ENCODE results near the gene UMODL1.

UMODL1 gene

DNA sequence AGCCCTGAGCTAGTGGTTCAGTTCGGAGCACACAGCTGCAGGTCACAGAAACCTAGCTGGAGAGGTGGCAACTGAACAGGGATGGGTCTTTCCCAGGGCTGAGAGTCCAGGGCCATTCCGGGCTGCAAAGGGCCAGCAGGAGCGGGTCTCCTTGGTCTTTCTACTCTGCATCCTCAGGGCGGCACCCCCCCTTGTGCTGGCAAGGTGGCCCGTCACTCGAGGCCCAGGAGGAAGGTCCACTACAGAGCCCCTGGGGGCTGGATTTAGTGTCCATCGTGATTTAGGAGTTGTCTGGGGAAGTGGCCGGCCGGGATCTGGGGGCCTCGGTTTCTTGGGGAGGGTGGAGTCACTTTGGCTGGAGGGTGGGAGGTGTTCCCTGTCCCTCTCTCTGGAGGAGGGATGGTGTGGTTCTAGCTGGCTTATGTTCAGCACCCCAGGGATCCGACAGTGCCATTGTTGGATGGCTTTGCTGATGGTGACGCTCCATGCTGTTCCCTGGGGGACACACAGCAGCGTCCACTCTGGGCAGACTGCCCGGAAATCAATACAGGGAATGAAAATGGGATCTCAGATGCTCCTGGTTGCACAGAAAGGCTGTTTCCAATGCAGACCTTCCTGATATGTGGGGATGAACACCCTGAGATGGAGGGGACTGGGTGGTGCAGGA, 64.4 kb downstream of the UMODL1 start:
- Histone ChIP-seq H3K79me2 (ENCODE audit: control insufficient read depth, insufficient read depth, low read length, unreplicated experiment) (no peaks in the 10 kb centered on the region), H3K27me3 (ENCODE audit: insufficient read depth, low read length) (peaks cover 30% of the 10 kb centered on the region), H3K4me1 (ENCODE audit: control insufficient read depth, insufficient read depth, low read length, unreplicated experiment) (no peaks in the 10 kb centered on the region), H3K27ac (ENCODE audit: low read depth, low read length) (no peak overlapping the region), H3K36me3 (ENCODE audit: insufficient read depth, low read length) (no peaks in the 10 kb centered on the region), H2AFZ (ENCODE audit: low read length, unreplicated experiment) (no peak overlapping the region), H3K4me3 (ENCODE audit: low read depth, low read length) (no peak overlapping the region)

DNA sequence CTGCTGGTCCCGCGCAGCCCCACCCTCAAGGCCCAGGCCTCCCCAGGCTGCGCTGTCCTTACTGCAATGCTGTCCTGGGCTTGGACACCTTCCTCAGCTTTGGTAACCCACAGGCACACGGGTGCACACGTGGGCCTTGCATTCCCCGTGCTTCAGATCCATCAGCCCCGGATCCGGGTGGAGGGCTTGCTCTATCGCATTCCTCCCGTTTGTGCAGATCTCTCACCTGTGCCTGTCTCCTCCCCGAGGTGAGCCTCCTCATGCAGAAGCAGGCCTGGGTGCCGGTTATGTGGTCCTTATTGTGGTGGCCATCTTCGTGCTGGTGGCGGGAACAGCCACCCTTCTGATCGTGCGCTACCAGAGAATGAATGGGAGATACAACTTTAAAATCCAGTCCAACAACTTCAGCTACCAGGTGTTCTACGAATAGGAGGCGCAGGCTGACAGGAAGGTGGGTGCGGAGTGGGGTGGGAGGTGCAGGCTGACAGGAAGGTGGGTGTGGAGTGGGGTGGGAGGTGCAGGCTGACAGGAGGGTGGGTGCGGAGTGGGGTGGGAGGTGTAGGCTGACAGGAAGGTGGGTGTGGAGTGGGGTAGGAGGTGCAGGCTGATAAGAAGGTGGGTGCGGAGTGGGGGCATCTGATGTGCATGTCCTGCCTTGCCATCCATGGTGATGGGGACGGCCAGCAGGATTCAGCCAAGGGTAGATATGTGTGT, 66.2 kb downstream of the UMODL1 start:
- Histone ChIP-seq H3K79me2 (ENCODE audit: control insufficient read depth, insufficient read depth, low read length, unreplicated experiment) (no peaks in the 10 kb centered on the region), H3K4me3 (ENCODE audit: low read depth, low read length) (no peak overlapping the region), H3K4me1 (ENCODE audit: control insufficient read depth, insufficient read depth, low read length, unreplicated experiment) (no peaks in the 10 kb centered on the region), H3K36me3 (ENCODE audit: insufficient read depth, low read length) (no peaks in the 10 kb centered on the region), H3K27me3 (ENCODE audit: insufficient read depth, low read length) (peaks cover 30% of the 10 kb centered on the region), H3K27ac (ENCODE audit: low read depth, low read length) (no peak overlapping the region), H2AFZ (ENCODE audit: low read length, unreplicated experiment) (no peak overlapping the region)

DNA sequence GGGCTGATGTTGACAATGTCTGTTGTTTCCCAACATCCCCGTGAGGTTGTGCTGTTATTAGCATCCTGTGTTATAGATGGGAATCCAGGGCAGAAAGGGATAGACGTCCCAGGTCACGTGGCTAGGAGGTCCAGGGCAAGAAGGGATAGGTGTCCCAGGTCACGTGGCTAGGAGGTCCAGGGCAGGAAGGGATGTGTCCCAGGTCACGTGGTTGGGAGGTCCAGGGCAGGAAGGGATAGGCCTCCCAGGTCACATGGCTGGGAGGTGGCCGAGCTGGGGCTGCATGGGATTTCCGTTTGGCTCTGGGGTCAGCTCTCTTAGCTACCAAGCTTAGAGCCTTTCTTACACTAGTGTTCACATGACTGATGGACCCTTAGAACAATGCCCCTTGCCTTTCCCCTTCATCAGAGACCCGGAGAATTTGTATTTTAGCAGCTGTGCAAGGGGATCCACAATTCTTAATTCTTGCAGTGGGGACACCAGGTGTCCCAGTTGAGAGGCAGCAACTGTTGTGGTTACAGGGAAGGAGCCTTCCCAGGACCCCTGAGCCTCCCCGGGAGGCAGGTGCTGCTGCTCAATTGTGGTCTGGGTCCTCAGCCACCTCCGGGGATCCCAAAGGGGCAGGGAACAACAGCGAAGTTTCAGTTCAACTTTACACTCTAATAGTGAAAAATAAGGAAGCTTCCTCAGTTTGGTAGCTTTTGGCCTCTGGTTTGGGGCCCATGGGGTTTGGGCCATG, 69.2 kb downstream of the UMODL1 start:
- peaks cover 29% of the 10 kb centered on the region for H3K27me3 ChIP-seq (ENCODE audit: insufficient read depth, low read length)
- no peaks in the 10 kb centered on the region for H3K79me2 ChIP-seq (ENCODE audit: control insufficient read depth, insufficient read depth, low read length, unreplicated experiment)
- H3K4me3 ChIP-seq (ENCODE audit: low read depth, low read length): no peak overlapping the region
- no peak overlapping the region for H3K27ac ChIP-seq (ENCODE audit: low read depth, low read length)
- H2AFZ ChIP-seq (ENCODE audit: low read length, unreplicated experiment): no peak overlapping the region
- H3K4me1 ChIP-seq (ENCODE audit: control insufficient read depth, insufficient read depth, low read length, unreplicated experiment): no peaks in the 10 kb centered on the region
- no peaks in the 10 kb centered on the region for H3K36me3 ChIP-seq (ENCODE audit: insufficient read depth, low read length)

DNA sequence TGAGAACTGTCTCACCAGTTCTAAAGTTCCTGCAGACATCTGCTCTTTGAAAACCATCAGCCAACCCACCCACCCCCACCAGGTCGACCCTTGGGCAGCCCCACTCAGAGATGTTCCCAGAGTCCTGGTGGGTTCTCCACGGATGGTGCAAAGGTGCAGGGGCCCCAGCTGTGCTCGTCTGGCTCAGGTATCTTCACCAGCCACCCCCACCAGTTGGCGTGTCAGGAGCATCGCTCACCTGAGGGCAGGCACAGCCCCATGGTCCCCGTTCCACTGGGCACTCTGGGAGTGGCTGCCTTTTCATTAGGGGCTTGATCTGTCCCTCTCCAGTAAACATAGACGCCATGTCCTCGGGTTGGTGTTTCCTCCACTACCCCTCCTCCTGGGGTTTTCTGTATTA, 70.5 kb downstream of the UMODL1 start:
- peaks cover 29% of the 10 kb centered on the region for H3K27me3 ChIP-seq (ENCODE audit: insufficient read depth, low read length)
- no peak overlapping the region for H2AFZ ChIP-seq (ENCODE audit: low read length, unreplicated experiment)
- H3K4me1 ChIP-seq (ENCODE audit: control insufficient read depth, insufficient read depth, low read length, unreplicated experiment): no peaks in the 10 kb centered on the region
- no peak overlapping the region for H3K4me3 ChIP-seq (ENCODE audit: low read depth, low read length)
- H3K36me3 ChIP-seq (ENCODE audit: insufficient read depth, low read length): no peaks in the 10 kb centered on the region
- H3K27ac ChIP-seq (ENCODE audit: low read depth, low read length): no peak overlapping the region
- H3K79me2 ChIP-seq (ENCODE audit: control insufficient read depth, insufficient read depth, low read length, unreplicated experiment): no peaks in the 10 kb centered on the region

DNA sequence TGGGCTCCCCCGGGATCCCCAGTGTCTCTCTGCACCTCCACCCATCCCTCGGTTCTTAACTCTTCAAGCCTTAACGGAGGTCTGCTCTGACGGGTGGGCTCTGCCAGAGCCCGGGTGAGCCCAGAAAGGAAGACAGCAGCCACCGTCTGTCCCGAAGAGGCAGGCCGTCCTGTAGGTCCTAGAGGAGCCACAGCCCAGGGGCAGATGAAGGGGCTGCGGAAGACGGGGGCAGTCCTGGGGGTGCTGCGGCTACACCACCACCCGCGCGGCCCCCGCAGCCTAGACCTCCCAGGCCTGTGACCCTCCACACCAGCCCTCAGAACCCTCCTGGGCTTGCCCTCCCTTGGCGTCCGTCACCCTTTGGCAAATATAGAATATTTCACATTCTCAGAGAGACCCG, 71.0 kb downstream of the UMODL1 start:
- Histone ChIP-seq H3K27ac (ENCODE audit: low read depth, low read length) (no peak overlapping the region), H3K79me2 (ENCODE audit: control insufficient read depth, insufficient read depth, low read length, unreplicated experiment) (no peaks in the 10 kb centered on the region), H2AFZ (ENCODE audit: low read length, unreplicated experiment) (no peak overlapping the region), H3K4me1 (ENCODE audit: control insufficient read depth, insufficient read depth, low read length, unreplicated experiment) (no peaks in the 10 kb centered on the region), H3K4me3 (ENCODE audit: low read depth, low read length) (no peak overlapping the region), H3K36me3 (ENCODE audit: insufficient read depth, low read length) (no peaks in the 10 kb centered on the region), H3K27me3 (ENCODE audit: insufficient read depth, low read length) (peaks cover 32% of the 10 kb centered on the region)

DNA sequence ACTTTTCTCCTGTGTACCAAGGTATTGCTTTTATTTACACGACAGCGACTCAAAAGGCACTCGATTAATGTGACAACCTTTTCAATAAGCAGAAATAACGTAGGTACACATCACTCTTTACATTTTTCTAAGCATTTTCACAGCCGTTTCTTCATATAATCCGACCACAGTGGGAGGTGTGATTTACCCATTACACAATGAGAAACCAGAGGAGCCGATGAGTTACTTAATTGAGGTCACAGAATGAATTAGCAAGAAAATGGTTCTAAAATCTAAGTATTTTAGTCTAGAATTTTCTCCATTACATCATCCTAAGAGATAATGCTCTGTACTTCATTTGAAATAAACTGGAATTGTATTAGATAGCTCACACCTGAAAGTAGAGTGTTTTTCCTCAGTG, 71.5 kb downstream of the UMODL1 start:
- H3K27me3 ChIP-seq (ENCODE audit: insufficient read depth, low read length): peaks cover 37% of the 10 kb centered on the region
- no peak overlapping the region for H3K4me3 ChIP-seq (ENCODE audit: low read depth, low read length)
- no peaks in the 10 kb centered on the region for H3K79me2 ChIP-seq (ENCODE audit: control insufficient read depth, insufficient read depth, low read length, unreplicated experiment)
- no peak overlapping the region for H3K27ac ChIP-seq (ENCODE audit: low read depth, low read length)
- no peaks in the 10 kb centered on the region for H3K36me3 ChIP-seq (ENCODE audit: insufficient read depth, low read length)
- no peak overlapping the region for H2AFZ ChIP-seq (ENCODE audit: low read length, unreplicated experiment)
- no peaks in the 10 kb centered on the region for H3K4me1 ChIP-seq (ENCODE audit: control insufficient read depth, insufficient read depth, low read length, unreplicated experiment)

DNA sequence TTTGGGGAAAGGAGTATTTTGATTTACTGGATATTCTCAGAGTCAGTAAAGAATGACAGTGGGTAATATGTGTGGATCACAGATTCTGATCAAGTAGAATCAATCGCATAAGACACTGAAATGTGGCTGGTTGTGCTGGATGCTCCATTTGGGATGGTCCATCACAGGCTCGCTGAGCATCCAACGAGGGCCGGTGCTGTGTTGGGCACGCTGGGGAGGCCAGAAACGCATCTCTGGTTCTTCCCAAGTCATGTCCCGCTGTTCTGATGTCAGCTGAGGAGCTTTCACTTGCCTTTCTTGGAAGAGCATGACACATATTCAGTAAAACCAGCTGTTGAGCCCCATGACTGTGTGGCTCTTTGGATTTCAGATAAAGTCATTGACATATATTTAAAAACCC, 72.0 kb downstream of the UMODL1 start:
- no peaks in the 10 kb centered on the region for H3K79me2 ChIP-seq (ENCODE audit: control insufficient read depth, insufficient read depth, low read length, unreplicated experiment)
- no peak overlapping the region for H2AFZ ChIP-seq (ENCODE audit: low read length, unreplicated experiment)

DNA sequence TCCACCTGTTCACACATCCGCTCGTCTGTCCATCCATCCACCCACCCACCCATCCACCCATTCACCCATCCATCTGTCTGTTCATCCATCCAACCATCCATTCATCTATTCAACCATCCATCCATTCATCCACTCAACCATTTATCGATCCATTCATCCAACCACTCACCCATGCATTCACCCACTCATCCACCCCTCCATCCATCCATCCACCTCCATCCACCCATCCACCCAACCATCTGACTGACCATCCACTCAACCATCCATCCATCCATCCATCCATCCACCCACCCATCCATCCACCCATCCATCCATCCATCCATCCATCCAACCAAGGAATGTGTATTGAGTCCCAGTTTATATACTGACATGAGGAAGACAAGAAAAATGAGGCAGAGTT, 73.1 kb downstream of the UMODL1 start:
- H2AFZ ChIP-seq (ENCODE audit: low read length, unreplicated experiment): no peak overlapping the region
- H3K36me3 ChIP-seq (ENCODE audit: insufficient read depth, low read length): no peaks in the 10 kb centered on the region
- peaks cover 46% of the 10 kb centered on the region for H3K27me3 ChIP-seq (ENCODE audit: insufficient read depth, low read length)
- H3K27ac ChIP-seq (ENCODE audit: low read depth, low read length): no peak overlapping the region
- H3K4me3 ChIP-seq (ENCODE audit: low read depth, low read length): no peak overlapping the region
- H3K79me2 ChIP-seq (ENCODE audit: control insufficient read depth, insufficient read depth, low read length, unreplicated experiment): no peaks in the 10 kb centered on the region
- H3K4me1 ChIP-seq (ENCODE audit: control insufficient read depth, insufficient read depth, low read length, unreplicated experiment): no peaks in the 10 kb centered on the region

More for the DNA sequence above, 72.0 kb downstream of the UMODL1 start:
- no peak overlapping the region for H3K27ac ChIP-seq (ENCODE audit: low read depth, low read length)
- no peaks in the 10 kb centered on the region for H3K4me1 ChIP-seq (ENCODE audit: control insufficient read depth, insufficient read depth, low read length, unreplicated experiment)
- no peaks in the 10 kb centered on the region for H3K36me3 ChIP-seq (ENCODE audit: insufficient read depth, low read length)
- H3K4me3 ChIP-seq (ENCODE audit: low read depth, low read length): no peak overlapping the region
- H3K27me3 ChIP-seq (ENCODE audit: insufficient read depth, low read length): peaks cover 40% of the 10 kb centered on the region

DNA sequence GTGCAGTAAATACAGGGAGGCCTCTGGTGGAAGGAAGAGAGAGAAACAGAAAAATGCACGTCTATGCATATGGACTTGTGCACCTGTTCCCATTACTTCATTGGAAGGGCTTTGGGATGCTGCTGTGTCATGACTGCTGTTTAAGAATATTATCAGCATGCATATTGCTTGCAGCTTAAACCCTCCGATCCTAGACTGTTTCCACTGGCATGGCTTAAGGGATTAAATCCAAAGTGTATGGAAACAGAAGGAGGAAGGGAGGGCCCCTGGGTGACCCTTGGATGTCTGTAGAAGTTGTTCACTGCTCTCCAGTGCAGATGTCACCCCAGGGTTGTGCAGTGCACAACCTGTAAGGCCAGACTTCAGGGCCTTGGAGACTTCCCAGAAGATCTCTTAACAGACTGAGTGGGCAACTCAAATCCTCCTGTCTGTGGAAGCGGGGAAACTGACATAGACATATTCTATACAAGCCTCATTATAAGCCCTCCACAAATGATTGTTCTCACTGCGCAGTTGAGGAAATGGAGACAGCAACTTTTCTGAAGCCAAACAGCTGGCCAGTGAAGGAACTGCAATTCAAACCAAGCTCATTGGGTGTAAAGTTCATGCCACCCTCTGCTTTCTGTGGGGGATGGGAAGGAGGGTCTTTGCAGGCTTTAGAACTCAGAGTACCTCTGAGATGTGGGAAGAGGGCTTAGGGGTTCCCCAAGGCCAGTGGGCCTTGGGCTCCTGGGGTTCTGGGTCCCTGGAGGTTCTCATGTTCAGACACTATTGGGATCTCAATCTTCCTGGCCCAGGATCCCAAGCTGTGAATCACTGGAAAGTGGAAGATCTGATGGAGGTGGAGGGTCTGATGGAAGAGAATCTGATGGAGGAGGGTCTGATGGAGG, 73.8 kb downstream of the UMODL1 start:
- no peak overlapping the region for H2AFZ ChIP-seq (ENCODE audit: low read length, unreplicated experiment)
- H3K4me1 ChIP-seq (ENCODE audit: control insufficient read depth, insufficient read depth, low read length, unreplicated experiment): no peaks in the 10 kb centered on the region
- no peaks in the 10 kb centered on the region for H3K79me2 ChIP-seq (ENCODE audit: control insufficient read depth, insufficient read depth, low read length, unreplicated experiment)
- peaks cover 46% of the 10 kb centered on the region for H3K27me3 ChIP-seq (ENCODE audit: insufficient read depth, low read length)
- no peak overlapping the region for H3K4me3 ChIP-seq (ENCODE audit: low read depth, low read length)
- H3K36me3 ChIP-seq (ENCODE audit: insufficient read depth, low read length): no peaks in the 10 kb centered on the region
- no peak overlapping the region for H3K27ac ChIP-seq (ENCODE audit: low read depth, low read length)

DNA sequence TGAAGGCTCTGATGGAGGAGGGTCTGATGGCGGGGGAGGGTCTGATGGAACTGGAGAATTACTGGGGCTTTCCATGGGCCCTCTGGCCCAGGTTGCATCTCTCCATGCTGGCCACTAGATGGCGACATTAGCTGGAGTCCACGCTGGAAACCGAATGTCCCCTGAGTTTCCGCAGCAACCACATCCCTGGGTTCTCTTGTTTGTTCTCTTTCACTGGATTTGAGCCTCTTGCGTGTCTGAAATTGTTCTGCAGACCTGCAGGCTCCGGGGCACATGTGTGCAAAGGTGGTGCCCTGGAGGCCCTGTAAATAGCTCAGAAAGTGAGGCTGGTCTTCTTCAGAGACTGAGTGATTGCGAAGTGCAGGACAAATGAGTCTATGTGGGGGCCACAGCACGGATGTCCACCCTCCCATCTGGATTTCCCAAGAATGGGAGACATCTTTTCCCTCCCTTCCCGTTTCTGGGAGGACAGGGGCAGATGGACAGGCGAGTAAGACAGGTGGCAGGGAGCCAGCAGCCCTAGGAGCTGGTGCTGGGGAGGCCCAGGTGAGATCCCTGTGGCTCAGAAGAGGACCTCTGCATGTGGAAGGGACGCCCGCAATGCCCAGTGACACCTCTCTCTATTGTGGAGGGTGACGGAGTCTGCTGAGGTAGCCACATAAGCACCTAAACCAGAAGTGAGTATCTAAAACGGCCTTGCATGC, 74.6 kb downstream of the UMODL1 start:
- no peak overlapping the region for H3K27ac ChIP-seq (ENCODE audit: low read depth, low read length)
- no peaks in the 10 kb centered on the region for H3K36me3 ChIP-seq (ENCODE audit: insufficient read depth, low read length)
- no peak overlapping the region for H3K4me3 ChIP-seq (ENCODE audit: low read depth, low read length)
- H3K4me1 ChIP-seq (ENCODE audit: control insufficient read depth, insufficient read depth, low read length, unreplicated experiment): no peaks in the 10 kb centered on the region
- no peak overlapping the region for H2AFZ ChIP-seq (ENCODE audit: low read length, unreplicated experiment)
- no peaks in the 10 kb centered on the region for H3K79me2 ChIP-seq (ENCODE audit: control insufficient read depth, insufficient read depth, low read length, unreplicated experiment)
- H3K27me3 ChIP-seq (ENCODE audit: insufficient read depth, low read length): peaks cover 48% of the 10 kb centered on the region

Measured in ACC112 (cell line).